GM03348 (cell line): ENCODE measurements around the gene EEF1E1.

Experiments used
- DNase-seq: peaks from one replicate; pipeline ENCODE4 v3.0.0; 2012; ENCODE audit warnings: low spot score

EEF1E1 gene

GRCh38 chr6:8102122-8102958 is at the start of gene EEF1E1:
Gene EEF1E1, minus strand, starts transcription at chr6:8102548. Its CDS starts 27 bp downstream, at chr6:8102521.
- DNase-seq: peak; percentile 98

GRCh38 chr6:8149350-8149749 is 47.0 kb upstream of the EEF1E1 start:
- DNase-seq: no peak

GRCh38 chr6:8143945-8144344 is 41.6 kb upstream of the EEF1E1 start:
- DNase-seq: no peak

GRCh38 chr6:8139451-8139850 is 37.1 kb upstream of the EEF1E1 start:
- no peak for DNase-seq

GRCh38 chr6:8137529-8137939 is 35.2 kb upstream of the EEF1E1 start:
- no peak for DNase-seq

- no peak for DNase-seq
Measured at GRCh38 chr6:8135276-8135675, 32.9 kb upstream of the EEF1E1 start.

GRCh38 chr6:8132130-8132529 is 29.8 kb upstream of the EEF1E1 start:
- DNase-seq: no peak

- peak; percentile 79 for DNase-seq
Measured at GRCh38 chr6:8131265-8131897, 29.0 kb upstream of the EEF1E1 start.

- peak; percentile 57 for DNase-seq
Measured at GRCh38 chr6:8130399-8130798, 28.1 kb upstream of the EEF1E1 start.

- DNase-seq: no peak
Measured at GRCh38 chr6:8123236-8123635, 20.9 kb upstream of the EEF1E1 start.

GRCh38 chr6:8114956-8115355 is 12.6 kb upstream of the EEF1E1 start:
- DNase-seq: no peak

- peak; percentile 53 for DNase-seq
Measured at GRCh38 chr6:8113131-8113654, 10.8 kb upstream of the EEF1E1 start.

- DNase-seq: no peak
Measured at GRCh38 chr6:8110725-8111124, 8.4 kb upstream of the EEF1E1 start.

GRCh38 chr6:8110117-8110721 is 7.9 kb upstream of the EEF1E1 start:
- no peak for DNase-seq

- no peak for DNase-seq
Measured at GRCh38 chr6:8108759-8109539, 6.6 kb upstream of the EEF1E1 start.

GRCh38 chr6:8108031-8108660 is 5.8 kb upstream of the EEF1E1 start:
- peak; percentile 80 for DNase-seq

GRCh38 chr6:8105791-8106190 is 3.4 kb upstream of the EEF1E1 start:
- no peak for DNase-seq

- DNase-seq: no peak
Measured at GRCh38 chr6:8103726-8104125, 1.4 kb upstream of the EEF1E1 start.

GRCh38 chr6:8100159-8100854 is 2.0 kb downstream of the EEF1E1 start:
- no peak for DNase-seq

- DNase-seq: no peak
Measured at GRCh38 chr6:8090650-8091049, 11.7 kb downstream of the EEF1E1 start.

GRCh38 chr6:8088886-8089285 is 13.5 kb downstream of the EEF1E1 start:
- DNase-seq: no peak
